Activated T-cell treated with anti-CD3 and anti-CD28 coated beads for 48 hours (primary cell): ENCODE data around the gene VPS13A.
"Not testable (repeated sequence)": the region's sequence is repeated elsewhere in the genome, so short reads cannot be mapped to it uniquely, and the experiment has no call there.

ENCODE experiments used
- DNase-seq: peaks from one replicate; pipeline ENCODE4 v3.0.0-alpha.2; 2020; ENCODE audit warnings: low read depth

The VPS13A gene

GRCh38 chr9:77424993-77425392 is 247.7 kb downstream of the VPS13A start:
- DNase-seq: no peak

- no peak for DNase-seq
Measured at GRCh38 chr9:77426712-77427111, 249.4 kb downstream of the VPS13A start.

DNA sequence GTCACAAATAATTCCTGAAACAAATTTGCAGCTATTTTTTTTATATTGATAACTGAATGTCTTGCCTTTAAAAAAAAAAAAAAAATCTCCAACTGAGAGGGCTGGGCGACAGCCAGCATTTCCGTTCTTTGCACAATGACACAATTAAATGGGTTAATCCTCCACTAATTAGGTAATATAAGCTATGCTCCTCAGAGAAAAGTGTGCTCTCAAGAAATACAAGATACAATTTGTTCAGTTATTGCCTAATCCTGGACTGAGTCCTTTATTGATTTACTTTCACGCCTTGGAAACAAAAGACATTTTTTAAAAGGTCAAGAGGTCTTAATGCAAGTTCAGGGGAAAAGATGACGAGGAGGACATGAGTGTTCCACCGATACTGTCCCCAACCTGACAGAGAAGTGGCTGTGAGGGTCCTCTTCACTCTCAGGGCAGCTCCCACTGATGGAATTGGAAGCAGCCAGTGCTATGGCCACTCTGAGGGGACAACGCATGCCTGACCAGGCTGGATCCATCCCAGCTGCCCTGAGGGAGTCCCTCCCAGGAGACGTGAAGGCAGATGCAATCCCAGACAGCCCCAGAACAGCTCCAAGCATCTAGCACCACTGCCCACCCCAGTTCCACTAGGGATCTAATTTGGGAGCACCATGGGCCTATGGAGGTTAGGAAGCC is 250.1 kb downstream of the VPS13A start:
- DNase-seq: no peak

- DNase-seq: no peak
Measured at GRCh38 chr9:77429928-77430327, 252.6 kb downstream of the VPS13A start.

DNA sequence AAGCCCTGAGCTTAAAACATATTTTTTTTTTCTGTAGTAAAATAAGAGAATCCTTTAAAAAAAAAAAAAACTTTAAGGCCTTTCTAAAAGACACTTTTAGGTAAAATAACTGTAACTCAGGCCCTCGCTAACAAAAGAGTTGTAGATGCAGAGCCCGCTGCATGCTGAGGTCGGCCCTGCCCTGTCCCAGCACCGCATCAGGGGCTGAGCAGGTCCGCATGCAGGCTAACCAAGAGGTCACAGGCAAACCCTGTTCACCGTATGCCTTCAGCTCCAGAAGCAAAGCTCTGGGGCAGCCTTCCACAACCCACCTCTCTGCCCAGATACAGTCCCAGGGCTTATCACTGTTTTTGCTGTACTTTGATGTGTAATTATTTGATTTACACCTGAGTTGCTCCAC is 254.7 kb downstream of the VPS13A start:
- DNase-seq: no peak

GRCh38 chr9:77433675-77434445 is 256.5 kb downstream of the VPS13A start:
- DNase-seq: peak; percentile 31

DNA sequence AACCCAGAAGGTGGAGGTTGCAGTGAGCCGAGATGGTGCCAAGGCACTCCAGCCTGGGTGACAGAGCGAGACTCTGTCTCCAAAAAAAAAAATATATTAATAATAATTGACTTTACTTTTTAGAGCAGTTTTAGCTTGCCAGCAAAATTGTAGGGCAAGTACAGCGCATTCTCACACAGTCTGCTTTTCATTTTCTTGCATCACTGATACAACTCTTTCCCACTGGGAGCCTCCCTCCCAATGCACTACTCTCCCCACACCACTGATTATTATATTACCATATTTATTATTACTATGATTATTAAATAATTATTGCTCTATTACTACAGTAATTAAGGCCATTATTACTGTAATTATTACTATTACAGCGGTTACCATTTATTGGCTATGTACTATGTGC is 257.9 kb downstream of the VPS13A start:
- DNase-seq: no peak

DNA sequence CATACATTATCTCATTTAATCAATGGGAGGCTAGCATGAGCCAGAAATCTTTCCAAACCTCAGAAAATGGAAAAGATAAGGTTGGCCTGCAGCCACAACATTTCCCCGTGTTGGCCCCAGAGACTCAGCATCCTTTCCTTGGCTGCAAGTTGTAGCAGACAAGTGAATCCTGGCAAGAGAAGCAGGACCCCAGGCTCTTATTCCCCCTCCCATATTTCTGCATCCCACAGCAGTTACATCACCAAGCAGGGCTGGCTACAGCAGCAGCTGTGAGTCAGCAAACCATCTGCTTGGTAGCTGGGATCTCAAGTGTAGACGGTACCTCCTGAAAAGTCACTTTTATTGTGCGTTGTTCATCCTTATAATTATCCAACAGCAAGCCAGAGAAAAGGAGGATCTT is 258.4 kb downstream of the VPS13A start:
- DNase-seq: no peak

GRCh38 chr9:77438653-77439052 is 261.3 kb downstream of the VPS13A start:
- DNase-seq: no peak

- no peak for DNase-seq
Measured at GRCh38 chr9:77440057-77440456, 262.7 kb downstream of the VPS13A start.

DNA sequence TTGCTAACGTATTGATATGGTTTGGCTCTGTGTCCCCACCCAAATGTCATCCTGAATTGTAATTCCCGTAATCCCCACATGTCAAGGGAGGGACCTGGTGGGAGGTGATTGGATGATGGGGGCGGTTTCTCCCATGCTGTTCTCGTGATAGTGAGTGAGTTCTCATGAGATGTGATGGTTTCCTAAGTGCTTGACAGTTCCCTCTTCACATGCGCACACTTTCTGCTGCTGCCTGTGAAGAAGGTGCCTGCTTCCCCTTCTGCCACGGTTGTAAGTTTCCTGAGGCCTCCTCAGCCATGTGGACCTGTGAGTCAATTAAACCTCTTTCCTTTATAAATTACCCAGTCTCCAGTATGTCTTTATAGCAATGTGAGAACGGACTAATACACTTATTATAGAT is 263.8 kb downstream of the VPS13A start:
- DNase-seq: not testable (repeated sequence)

GRCh38 chr9:77442436-77442835 is 265.1 kb downstream of the VPS13A start:
- no peak for DNase-seq

DNA sequence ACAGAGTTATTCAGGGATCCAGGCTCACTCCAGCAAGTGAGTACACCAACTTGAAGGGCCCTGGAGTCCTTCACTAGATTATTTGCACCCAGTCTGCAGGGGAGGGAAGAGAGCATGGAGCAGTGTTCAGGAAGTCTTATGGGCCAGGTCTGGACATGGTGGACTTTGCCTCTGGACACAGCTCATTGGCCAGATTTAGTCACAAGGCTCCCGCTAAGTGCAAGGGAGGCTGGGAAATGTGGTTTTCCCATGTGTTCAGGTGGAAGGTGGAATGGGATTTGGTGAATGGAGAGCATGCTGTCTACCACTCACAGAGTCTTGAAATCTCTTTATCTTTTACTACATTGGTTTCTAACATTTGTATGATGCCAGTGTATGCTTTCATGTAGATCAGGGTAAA is 270.3 kb downstream of the VPS13A start:
- no peak for DNase-seq

GRCh38 chr9:77449240-77450084 is 272.1 kb downstream of the VPS13A start:
- no peak for DNase-seq

DNA sequence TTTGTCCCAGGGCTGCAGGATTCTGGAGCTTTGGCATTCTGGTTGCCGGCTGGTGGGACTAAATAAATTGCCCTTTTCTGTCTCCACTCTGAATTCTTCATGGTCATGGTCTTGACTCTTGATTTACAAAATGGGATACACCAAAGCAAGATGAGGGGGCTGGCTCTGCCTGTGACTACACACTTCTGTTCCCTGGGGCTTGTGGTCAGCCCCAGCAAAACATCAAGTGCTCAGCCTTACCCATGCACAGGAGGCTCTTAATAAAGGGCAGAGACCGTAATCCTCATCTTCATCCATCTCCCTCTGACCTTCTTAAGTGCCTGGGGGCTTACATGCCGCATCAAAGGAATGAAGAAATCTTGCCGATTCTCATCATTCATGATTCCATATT is 272.7 kb downstream of the VPS13A start:
- no peak for DNase-seq

- DNase-seq: no peak
Measured at GRCh38 chr9:77451507-77451906, 274.2 kb downstream of the VPS13A start.

GRCh38 chr9:77453825-77454647 is 276.7 kb downstream of the VPS13A start:
- no peak for DNase-seq

DNA sequence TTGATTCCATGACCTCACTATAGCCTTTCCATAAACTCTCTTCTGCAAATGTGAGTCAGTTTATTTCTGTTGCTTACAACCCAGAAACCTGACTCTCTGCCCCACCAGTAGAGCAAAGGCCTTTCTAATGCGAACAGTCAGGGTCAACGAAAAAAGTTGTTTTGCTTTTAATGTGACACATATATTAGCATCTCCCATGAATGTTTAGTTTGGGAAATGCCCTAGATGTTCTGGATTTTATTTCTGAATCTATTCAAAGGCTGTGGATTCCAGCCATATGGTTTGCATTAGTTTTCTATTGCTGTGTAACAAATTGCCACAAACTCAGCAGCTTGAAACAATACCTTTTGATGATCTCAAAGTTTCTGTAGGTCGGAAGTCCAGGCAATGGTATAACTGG is 277.3 kb downstream of the VPS13A start:
- DNase-seq: no peak

DNA sequence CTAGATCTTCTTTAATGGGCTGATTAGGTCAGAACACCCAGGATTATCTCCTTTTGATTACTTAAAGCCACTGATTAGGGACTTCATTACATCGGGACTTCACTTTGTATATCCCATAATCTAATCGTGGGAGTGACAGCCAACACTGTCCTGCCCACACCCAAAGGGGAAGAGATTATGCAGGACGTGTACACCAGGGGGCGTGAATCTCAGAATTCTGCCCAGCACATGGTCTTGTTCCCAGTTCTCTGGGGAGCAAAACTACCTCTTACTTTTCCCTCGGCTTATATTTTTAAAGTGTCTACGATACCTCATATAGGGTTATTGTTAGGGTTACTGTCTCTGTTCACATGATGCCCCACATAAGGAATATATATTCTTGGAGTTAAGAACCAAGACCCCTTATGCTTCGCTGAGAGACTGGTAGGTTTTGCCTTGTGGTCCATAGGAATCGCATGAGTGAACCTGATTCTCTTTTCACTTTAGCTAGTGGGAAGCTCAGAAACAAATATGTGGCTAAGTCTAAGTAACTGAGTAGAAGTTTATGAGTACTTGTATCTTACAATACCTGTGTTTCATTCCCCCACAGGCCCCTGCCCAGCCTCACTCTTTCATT is 278.1 kb downstream of the VPS13A start:
- no peak for DNase-seq

GRCh38 chr9:77456829-77457437 is 279.6 kb downstream of the VPS13A start:
- peak; percentile 76 for DNase-seq
